ENCODE measurements around the gene ISL2.

GRCh38 chr15:76332796-76333195 is 3.8 kb upstream of the ISL2 start:
- TF ChIP-seq CTCF (IDR thresholded peaks at IDR 0.05; ENCODE audit: low read length) (no peak), EZH2 (IDR thresholded peaks at IDR 0.05; ENCODE audit: borderline replicate concordance, low read length) (no peak)
